Measurements from ENCODE around the gene MAN2A2.

MAN2A2 gene

GRCh38 chr15:90863987-90864386, 39.1 kb upstream of the MAN2A2 start:
- no peaks in the 10 kb centered on the region for H3K9me3 ChIP-seq (ENCODE audit: low read length)
- H3K36me3 ChIP-seq (ENCODE audit: insufficient read depth, low read length), result no peaks in the 10 kb centered on the region
- no peak overlapping the region for H3K27ac ChIP-seq (ENCODE audit: low read depth, low read length, poor library complexity, severe bottlenecking)

GRCh38 chr15:90864507-90864906, 38.6 kb upstream of the MAN2A2 start:
- no peak overlapping the region for H3K9ac ChIP-seq (ENCODE audit: low read length)
- no peaks in the 10 kb centered on the region for H4K20me1 ChIP-seq (ENCODE audit: insufficient read depth, low read length)
- H3K79me2 ChIP-seq (ENCODE audit: insufficient read depth, low read length), result no peaks in the 10 kb centered on the region
- H3K4me3 ChIP-seq (ENCODE audit: low read depth, low read length, poor library complexity, severe bottlenecking), result no peak overlapping the region
- H2AFZ ChIP-seq (ENCODE audit: low read length), result no peak overlapping the region
- H3K9me3 ChIP-seq (ENCODE audit: low read length), result no peaks in the 10 kb centered on the region
- H3F3A ChIP-seq (ENCODE audit: insufficient read depth, low read length), result no peaks in the 10 kb centered on the region
- H3K27ac ChIP-seq (ENCODE audit: low read depth, low read length, poor library complexity, severe bottlenecking), result no peak overlapping the region
- no peaks in the 10 kb centered on the region for H3K9me2 ChIP-seq (ENCODE audit: low read depth, low read length)
- H3K27me3 ChIP-seq (ENCODE audit: insufficient read depth, low read length), result 0 out of 2 replicates have a peak, but pooled peaks cover 9% of the 10 kb centered on the region
- no peak for TF ChIP-seq CTCF (IDR thresholded peaks at IDR 0.05; ENCODE audit: low read length)
- TF ChIP-seq EZH2 (IDR thresholded peaks at IDR 0.05; ENCODE audit: borderline replicate concordance, low read length), result no peak
- H3K4me2 ChIP-seq (ENCODE audit: low read length), result no peak overlapping the region
- no peaks in the 10 kb centered on the region for H3K36me3 ChIP-seq (ENCODE audit: insufficient read depth, low read length)
- H3K4me1 ChIP-seq (ENCODE audit: insufficient read depth, low read length, severe bottlenecking), result no peaks in the 10 kb centered on the region

More at GRCh38 chr15:90863987-90864386, 39.1 kb upstream of the MAN2A2 start:
- 0 out of 2 replicates have a peak, but pooled peaks cover 9% of the 10 kb centered on the region for H3K27me3 ChIP-seq (ENCODE audit: insufficient read depth, low read length)
- H3K4me3 ChIP-seq (ENCODE audit: low read depth, low read length, poor library complexity, severe bottlenecking), result no peak overlapping the region
- no peaks in the 10 kb centered on the region for H3K79me2 ChIP-seq (ENCODE audit: insufficient read depth, low read length)
- H3K4me2 ChIP-seq (ENCODE audit: low read length), result no peak overlapping the region
- H4K20me1 ChIP-seq (ENCODE audit: insufficient read depth, low read length), result no peaks in the 10 kb centered on the region
- H3K9me2 ChIP-seq (ENCODE audit: low read depth, low read length), result no peaks in the 10 kb centered on the region
- no peak overlapping the region for H2AFZ ChIP-seq (ENCODE audit: low read length)
- no peaks in the 10 kb centered on the region for H3F3A ChIP-seq (ENCODE audit: insufficient read depth, low read length)
- no peak for TF ChIP-seq EZH2 (IDR thresholded peaks at IDR 0.05; ENCODE audit: borderline replicate concordance, low read length)
- TF ChIP-seq CTCF (IDR thresholded peaks at IDR 0.05; ENCODE audit: low read length), result no peak
- H3K4me1 ChIP-seq (ENCODE audit: insufficient read depth, low read length, severe bottlenecking), result no peaks in the 10 kb centered on the region
- no peak overlapping the region for H3K9ac ChIP-seq (ENCODE audit: low read length)

DNA sequence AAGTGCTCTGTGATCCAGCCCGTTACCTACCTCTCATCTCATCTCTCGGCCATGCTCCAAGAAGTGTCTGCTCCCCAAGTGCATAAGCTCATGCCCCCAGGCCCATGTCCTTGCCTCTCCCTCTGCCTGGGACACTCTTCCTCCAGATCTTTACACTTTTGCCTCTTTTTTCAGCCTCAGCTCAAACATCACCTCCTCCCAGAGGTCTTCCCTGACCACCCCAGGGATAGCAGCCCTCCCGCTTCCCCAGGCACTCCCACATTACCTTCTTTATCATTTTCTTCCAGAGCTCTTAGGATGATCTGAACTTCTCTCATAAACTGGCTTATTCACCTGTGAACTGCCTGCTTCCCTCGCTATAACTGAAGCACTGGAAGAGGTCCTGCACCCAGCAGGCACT, 37.4 kb upstream of the MAN2A2 start:
- Histone ChIP-seq H3K9ac (ENCODE audit: low read length) (no peak overlapping the region), H3K27ac (ENCODE audit: low read depth, low read length, poor library complexity, severe bottlenecking) (no peak overlapping the region), H3F3A (ENCODE audit: insufficient read depth, low read length) (no peaks in the 10 kb centered on the region), H3K9me3 (ENCODE audit: low read length) (no peaks in the 10 kb centered on the region), H3K4me1 (ENCODE audit: insufficient read depth, low read length, severe bottlenecking) (peaks cover 6% of the 10 kb centered on the region), H3K79me2 (ENCODE audit: insufficient read depth, low read length) (no peaks in the 10 kb centered on the region), H3K27me3 (ENCODE audit: insufficient read depth, low read length) (0 out of 2 replicates have a peak, but pooled peaks cover 9% of the 10 kb centered on the region), H3K9me2 (ENCODE audit: low read depth, low read length) (no peaks in the 10 kb centered on the region), H3K4me2 (ENCODE audit: low read length) (no peak overlapping the region), H2AFZ (ENCODE audit: low read length) (no peak overlapping the region), H3K4me3 (ENCODE audit: low read depth, low read length, poor library complexity, severe bottlenecking) (no peak overlapping the region), H4K20me1 (ENCODE audit: insufficient read depth, low read length) (no peaks in the 10 kb centered on the region), H3K36me3 (ENCODE audit: insufficient read depth, low read length) (no peaks in the 10 kb centered on the region)
- TF ChIP-seq CTCF (IDR thresholded peaks at IDR 0.05; ENCODE audit: low read length), result no peak
- no peak for TF ChIP-seq EZH2 (IDR thresholded peaks at IDR 0.05; ENCODE audit: borderline replicate concordance, low read length)

All from OCI-LY1 (cell line).